T-helper 9 cell (primary cell): Measurements from ENCODE around the gene SLC6A13.
"Not testable (repeated sequence)": the region's sequence is repeated elsewhere in the genome, so short reads cannot be mapped to it uniquely, and the experiment has no call there.

Experiments used
- DNase-seq: peaks from one replicate; pipeline ENCODE4 v3.0.0-alpha.2; 2020

Gene SLC6A13

DNA sequence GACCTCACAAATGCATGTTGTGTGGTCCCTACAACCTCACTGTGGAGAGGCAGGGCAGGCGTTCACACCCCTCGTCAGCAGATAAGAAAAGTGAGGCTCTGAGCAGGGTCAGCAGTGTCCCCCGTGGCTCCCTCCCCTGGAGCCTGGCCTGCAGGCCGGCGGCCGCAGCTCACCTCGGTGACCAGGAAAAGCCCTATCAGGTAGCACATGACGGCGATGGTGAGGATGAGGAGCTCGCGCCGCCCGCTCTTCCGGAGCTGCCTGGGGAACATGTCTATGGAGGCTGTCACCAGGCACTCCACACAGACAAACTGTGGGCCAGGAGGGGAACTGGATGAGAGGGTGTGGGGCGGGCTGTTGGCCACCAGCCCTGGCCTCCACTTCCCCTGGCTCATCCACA, 66.7 kb downstream of the SLC6A13 start:
- no peak for DNase-seq

DNA sequence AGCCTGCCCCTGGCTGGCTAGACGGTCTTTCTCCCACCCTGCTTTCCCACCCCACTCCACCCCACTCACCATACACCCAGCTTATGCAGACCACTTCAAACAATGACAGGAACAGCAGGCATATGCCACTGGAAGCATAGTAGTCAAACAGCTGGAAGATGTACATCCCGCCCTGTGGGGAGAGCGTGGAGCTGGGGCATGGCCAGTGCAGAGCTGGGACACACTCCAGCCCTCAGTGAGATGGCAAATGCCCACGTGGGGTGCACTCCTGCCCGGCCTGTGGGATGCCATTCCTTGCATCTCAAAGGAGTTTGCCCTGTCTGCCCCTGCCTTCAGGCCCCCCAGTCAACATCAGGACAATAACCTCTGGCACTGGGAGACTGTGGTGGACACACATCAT, 67.5 kb downstream of the SLC6A13 start:
- DNase-seq, result no peak

- DNase-seq, result no peak
Observed at GRCh38 chr12:194276-194675, 68.4 kb downstream of the SLC6A13 start.

GRCh38 chr12:193261-193660, 69.4 kb downstream of the SLC6A13 start:
- no peak for DNase-seq

DNA sequence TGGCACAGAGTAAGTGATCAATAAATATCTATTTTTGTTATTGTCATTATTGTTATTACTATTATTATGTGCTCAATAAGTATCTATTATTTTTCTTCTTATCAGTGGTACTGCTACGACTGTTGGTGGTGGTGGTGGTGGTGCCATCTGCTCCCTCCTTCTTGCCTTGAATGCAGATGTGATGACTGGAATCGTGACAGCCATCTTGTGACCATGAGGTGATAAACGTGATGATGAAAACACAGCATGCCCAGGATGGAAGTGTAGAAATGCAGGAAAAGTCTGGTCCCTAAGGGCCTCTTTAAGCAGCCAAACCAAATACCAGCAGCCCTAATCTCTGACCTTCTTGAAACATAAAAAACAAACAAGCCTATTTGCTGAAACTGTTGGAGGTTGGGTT, 71.1 kb downstream of the SLC6A13 start:
- DNase-seq, result no peak

DNA sequence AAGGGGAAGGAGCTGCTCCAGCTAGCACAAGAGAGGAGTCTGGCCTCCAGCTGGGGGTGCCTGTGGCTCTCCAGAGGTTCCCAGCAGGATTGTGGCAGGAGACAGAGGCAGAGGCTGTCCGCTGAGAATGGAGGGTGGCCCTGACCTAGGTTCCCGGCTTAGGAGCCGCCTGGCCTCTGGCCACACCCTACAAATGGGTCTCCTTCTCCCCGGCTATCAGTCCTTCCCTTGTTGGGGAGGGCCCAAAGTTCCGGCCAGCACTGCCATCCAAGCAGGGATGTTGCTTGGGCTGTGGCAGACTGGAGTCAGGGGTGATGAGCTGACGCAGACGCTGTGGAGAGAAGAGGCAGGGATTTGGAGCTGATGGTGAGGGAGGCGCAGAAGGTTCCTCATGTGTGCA, 71.8 kb downstream of the SLC6A13 start:
- no peak for DNase-seq

- no peak for DNase-seq
Observed at GRCh38 chr12:189622-189962, 73.0 kb downstream of the SLC6A13 start.

DNA sequence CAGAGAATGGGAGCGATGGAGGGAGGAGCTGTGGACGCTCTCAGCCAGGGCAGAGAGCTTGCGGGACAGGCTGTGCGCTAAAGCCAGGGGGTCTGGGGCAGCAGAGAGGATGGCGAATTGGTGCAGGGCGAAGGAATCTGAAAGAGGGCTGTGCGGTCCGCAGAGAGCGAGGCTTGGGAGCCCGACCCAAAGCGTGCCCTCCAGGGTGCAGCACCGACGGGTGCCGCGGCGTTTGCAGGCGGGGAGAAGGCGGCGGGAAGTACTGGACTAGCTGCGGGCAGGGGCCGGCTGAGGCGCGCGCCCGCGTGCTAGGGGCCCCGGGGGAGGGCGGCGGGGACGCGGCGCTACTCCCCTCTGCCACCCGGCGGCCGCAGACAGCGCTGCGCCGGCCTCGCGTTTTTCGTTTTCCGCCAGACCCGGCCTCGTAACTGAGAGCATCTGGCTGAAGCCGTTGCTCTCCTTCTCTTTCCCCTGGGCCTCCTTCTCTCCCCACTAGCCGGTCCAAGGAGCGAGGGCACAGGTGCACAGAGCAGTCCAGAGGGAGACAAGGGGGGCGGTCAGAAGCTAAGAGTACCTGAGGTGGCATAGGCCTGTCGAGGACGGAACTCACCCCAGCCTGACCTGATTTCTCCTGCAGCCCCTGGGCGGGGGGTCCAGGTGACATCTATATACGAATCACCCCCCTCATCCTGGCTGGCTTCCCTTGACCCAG, 73.6 kb downstream of the SLC6A13 start:
- no peak for DNase-seq

DNA sequence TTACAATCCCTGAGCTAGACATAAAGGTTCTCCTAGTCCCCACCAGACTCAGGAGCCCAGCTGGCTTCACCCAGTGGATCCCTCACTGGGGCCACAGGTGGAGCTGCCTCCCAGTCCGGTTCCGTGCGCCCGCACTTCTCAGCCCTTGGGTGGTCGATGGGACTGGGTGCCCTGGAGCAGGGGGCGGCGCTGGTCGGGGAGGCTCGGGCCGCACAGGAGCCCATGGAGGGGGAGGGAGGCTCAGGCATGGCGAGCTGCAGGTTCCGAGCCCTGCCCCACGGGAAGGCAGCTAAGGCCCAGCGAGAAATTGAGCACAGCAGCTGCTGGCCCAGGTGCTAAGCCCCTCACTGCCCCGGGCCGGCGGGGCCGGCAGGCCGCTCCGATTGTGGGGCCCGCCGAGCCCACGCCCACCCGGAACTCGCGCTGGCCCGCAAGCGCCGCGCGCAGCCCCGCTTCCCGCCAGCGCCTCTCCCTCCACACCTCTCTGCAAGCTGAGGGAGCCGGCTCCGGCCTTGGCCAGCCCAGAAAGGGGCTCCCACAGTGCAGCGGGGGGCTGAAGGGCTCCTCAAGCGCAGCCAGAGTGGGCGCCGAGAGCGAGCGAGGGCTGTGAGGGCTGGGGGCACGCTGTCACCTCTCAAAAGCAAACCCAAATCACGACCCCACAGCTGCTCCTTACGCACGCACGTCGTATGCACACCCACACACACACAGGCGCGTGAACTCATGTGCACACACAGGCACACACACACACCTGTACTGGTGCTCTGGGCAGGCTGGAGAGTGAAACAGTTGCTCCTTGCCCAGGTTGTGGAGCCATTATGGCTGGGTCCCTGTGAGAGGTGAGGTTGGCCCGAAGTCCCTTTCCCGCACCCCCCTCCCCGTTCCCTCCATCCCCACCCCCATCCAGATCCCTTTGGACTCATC, 74.4 kb downstream of the SLC6A13 start:
- DNase-seq, result not testable (repeated sequence)

DNA sequence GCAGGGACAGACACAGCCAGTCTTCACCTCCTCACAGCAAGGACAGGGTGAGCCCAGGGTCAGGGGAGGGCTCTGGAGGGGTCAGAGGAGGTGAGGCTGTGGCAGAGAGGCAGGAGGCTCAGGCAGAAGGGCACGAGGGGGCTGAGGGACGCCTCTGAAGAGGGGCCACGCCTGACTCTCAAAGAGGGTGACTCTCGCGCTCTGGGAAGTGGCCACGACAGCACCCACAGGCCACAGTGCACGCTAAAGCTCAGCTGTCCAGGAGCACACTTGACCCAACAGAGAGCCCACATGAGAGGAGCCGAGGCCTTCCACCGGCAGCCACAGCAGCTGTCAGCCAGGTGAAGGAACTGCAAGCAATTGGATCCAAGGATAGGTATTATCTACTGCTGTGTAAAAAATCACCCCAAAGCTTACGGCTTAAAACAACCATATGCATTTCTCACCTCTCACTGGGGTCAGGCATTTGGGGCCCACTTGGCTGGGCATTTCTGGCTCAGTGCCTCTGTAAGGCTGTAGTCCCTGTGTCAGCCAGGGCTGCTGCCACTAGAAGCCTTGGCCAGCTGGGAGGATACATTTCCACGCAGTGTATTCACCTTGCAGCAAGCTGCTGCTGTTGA, 76.5 kb downstream of the SLC6A13 start:
- DNase-seq, result no peak

DNA sequence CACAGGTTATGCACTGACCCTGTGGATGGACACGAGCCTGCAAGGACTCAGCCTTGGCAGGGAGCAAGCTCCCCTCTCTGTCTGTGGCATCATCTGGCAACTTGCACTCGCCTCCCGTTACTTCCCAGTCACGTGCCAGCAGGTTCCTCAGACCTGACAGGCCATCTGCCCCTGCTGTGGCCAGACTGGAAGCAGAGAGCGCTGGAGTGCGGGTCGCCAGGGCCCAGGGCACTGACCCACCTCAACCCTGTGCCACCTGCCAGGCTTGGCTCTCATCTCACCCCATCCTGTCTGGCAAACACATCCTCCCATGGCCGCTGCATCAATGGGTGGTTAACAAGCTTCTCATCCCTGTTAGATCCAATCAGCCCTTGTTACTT, 77.1 kb downstream of the SLC6A13 start:
- DNase-seq, result no peak

GRCh38 chr12:184811-185575, 77.6 kb downstream of the SLC6A13 start:
- DNase-seq, result no peak

DNA sequence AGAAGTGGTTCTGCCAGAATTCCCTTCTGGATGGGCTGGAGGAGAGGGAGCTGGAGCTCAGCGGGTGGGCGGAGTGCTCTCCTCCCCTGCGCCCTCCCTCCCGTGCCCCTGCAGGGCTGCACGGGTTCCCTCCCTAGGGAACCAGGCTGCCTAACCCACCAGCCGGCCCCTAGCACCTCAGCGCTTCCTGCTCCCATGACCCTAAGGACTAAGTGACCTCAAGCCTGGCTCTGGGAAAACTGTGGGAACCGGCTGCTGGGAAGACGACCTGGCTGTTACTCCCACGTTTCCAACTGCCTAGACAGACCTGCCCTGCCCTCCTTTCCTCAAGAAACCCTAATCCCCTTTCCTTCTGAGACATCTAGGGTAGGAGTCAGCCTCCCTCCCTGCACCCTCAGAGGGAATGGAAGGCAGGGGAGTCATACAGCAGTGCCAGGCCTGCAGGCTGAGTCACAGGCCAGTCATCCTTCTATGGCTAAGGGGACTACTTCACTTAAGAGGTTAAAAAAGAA, 80.2 kb downstream of the SLC6A13 start:
- no peak for DNase-seq

- DNase-seq, result no peak
Observed at GRCh38 chr12:181921-182320, 80.7 kb downstream of the SLC6A13 start.

GRCh38 chr12:180445-180844, 82.2 kb downstream of the SLC6A13 start:
- DNase-seq, result no peak

DNA sequence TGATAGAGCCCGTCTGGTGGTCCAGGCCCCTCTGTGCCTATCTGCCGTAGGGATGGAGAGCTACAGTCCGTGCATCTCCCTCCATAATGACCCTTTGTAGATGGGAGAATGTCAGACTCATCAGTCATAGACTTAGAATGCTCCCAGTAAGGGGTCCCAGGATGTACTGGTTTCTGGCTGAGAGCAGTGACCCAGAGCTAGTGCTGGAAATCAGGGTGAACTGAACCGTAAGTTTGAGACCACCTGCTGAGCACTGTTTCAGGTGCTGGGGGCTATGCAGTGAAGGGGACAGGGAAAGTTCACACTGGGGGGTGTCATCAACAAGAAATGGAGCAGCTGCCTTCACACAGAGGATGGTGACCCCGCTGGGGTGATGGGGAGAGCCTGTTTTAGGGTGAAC, 82.8 kb downstream of the SLC6A13 start:
- no peak for DNase-seq

DNA sequence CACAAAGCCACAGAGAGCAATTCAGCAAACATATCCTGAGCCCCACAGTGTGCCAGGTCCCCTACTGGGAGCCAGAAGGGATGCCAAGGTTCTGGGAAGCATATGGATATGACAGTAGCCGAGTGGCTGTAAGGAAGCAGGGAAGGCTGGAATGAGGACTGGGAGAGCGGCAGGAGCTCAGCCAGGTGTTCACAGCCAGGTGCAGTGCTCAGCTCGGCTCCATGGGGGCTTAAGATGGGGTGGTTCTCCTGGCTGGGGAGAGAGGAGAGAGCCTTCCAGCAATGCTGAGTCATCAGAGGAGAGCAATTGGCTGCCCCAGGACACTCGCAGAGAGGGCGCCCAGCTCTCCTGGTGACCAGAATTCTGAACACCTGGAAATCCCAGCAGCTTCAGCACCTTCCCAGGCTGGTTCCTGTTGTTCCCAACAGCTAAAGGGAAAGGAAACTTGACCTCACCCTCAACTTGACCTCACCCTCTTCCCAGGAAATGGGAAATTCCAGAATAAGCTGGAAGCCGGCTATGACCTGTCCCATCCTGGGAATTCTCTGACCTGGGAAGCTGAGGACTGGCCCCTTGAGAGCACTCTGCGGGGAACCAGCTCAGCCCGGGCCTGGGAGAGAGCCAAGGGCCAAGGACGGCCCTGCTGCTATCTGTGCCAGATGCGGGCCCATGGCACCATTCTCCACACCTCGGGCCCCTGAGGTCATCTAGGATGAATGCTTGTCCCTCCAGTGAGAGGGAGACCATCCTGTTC, 83.3 kb downstream of the SLC6A13 start:
- DNase-seq, result no peak

- no peak for DNase-seq
Observed at GRCh38 chr12:178829-179109, 83.9 kb downstream of the SLC6A13 start.

DNA sequence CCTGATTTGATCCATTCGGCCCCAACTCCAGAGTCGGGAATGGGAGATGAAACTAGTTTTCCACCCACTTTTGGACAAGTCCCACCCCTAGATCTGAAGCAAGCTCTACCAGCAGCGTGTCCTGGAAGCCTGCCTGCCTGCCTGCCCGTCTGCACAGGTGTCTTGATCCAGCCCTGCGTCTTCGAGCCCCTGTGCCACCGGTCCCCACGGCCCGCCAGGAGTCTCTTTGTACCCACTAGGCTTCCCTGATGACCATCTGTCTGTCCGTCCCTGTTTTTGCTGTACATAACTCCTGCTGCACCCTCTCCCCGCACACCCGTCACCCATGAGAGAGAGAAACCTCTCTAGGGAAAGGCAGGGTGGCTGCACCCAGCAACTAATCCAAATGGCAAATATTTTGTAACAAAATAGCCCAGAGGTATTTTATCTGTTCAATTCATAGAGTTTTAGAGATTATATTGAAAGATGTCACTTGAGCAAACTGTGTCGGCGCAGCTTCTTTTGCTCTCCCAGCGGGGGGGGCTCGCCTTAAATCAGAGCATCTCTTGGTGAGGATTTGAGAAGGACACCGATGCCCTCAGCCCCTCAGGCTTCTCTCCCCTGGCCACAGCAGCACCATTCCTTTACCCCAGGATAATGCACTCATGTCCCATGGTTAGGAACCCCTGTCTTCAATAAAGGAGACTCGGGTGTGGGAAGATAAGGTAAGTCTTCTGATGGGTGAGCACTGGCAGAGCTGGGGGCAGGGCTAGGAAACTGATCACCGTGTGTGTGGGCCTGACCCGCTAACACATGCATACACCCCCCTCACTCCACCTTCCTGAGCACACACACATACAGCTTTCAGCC, 84.4 kb downstream of the SLC6A13 start:
- DNase-seq, result no peak

DNA sequence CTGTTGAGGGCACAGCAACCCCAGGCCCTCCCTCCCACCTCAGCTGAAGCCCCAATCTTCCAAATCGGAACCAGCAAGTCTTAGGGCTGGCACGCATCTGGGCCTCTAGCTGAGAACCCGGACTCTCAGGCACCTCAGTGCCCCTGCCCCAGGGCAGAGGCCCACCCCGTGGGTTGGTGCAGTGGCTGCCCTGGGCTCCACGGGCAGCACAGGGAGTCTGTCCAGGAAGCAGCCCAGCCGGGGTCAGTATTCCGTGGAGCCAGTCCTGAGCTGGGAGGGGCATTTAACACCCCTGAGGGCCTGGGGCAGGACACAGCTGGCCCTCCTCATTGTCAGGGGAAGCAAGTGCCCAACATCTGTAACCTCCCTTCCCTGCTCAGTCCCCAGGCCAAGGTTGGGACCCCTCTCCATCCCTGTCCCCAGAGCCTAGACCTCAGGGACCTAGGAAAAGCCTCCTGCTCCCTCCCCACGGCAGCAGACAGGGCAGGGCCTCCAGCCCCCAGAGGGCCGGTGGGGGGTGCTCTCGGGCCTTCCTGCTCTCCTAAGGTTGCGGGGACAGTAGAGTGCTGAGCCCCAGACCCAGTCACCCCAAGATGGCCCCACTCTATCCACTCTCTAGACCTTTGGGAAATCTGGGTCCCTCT, 85.2 kb downstream of the SLC6A13 start:
- DNase-seq, result no peak
